Inflammatory macrophage (primary cell): Measurements from ENCODE around the gene TBCD.

Experiments
- DNase-seq, 2 donors: peaks; one replicate each; pipeline ENCODE4 v3.0.0-alpha.2; 2020 to 2022

Gene TBCD

GRCh38 chr17:82872591-82873520 is 121.0 kb downstream of the TBCD start:
- no peak for DNase-seq

- DNase-seq, result no peak
These were observed 121.7 kb downstream of the TBCD start for GRCh38 chr17:82873521-82873920.

GRCh38 chr17:82874011-82874835 is 122.4 kb downstream of the TBCD start:
- no peak for DNase-seq

GRCh38 chr17:82875407-82875856 is 123.6 kb downstream of the TBCD start:
- peak in 1 of 2 donors; percentile 19 for DNase-seq

GRCh38 chr17:82876149-82876548 is 124.3 kb downstream of the TBCD start:
- peak; percentile 19 to 43 for DNase-seq

- DNase-seq, result peak; percentile 29 to 39
These were observed 124.9 kb downstream of the TBCD start for GRCh38 chr17:82876602-82877379.

GRCh38 chr17:82878527-82878926 is 126.7 kb downstream of the TBCD start:
- DNase-seq, result peak; percentile 20 to 41

- DNase-seq, result no peak
These were observed 127.4 kb downstream of the TBCD start for GRCh38 chr17:82879241-82879640.

GRCh38 chr17:82880620-82881323 is 128.9 kb downstream of the TBCD start:
- DNase-seq, result no peak

- no peak for DNase-seq
These were observed 129.5 kb downstream of the TBCD start for GRCh38 chr17:82881324-82881823.

GRCh38 chr17:82881900-82882714 is 130.2 kb downstream of the TBCD start:
- peak; percentile 76 to 86 for DNase-seq

GRCh38 chr17:82882715-82883418 is 131.0 kb downstream of the TBCD start:
- peak; percentile 24 to 41 for DNase-seq

GRCh38 chr17:82883419-82884031 is 131.7 kb downstream of the TBCD start:
- DNase-seq, result no peak

- DNase-seq, result no peak
These were observed 132.6 kb downstream of the TBCD start for GRCh38 chr17:82884341-82884969.

- no peak for DNase-seq
These were observed 133.1 kb downstream of the TBCD start for GRCh38 chr17:82884970-82885353.

GRCh38 chr17:82887255-82888164 is 135.6 kb downstream of the TBCD start:
- DNase-seq, result peak; percentile 15 to 36

GRCh38 chr17:82888583-82889495 is 137.0 kb downstream of the TBCD start:
- no peak for DNase-seq
